Amniotic stem cell (primary cell): ENCODE data around the gene XYLT1.

ENCODE experiments used
- DNase-seq: peaks from one replicate; lab custom pipeline; 2025; lab: John Stamatoyannopoulos, UW

Gene XYLT1

GRCh38 chr16:17098685-17099084 is 372.1 kb downstream of the XYLT1 start:
- DNase-seq = no peak

- DNase-seq = no peak
These were observed 386.6 kb downstream of the XYLT1 start for GRCh38 chr16:17084130-17084529.

DNA sequence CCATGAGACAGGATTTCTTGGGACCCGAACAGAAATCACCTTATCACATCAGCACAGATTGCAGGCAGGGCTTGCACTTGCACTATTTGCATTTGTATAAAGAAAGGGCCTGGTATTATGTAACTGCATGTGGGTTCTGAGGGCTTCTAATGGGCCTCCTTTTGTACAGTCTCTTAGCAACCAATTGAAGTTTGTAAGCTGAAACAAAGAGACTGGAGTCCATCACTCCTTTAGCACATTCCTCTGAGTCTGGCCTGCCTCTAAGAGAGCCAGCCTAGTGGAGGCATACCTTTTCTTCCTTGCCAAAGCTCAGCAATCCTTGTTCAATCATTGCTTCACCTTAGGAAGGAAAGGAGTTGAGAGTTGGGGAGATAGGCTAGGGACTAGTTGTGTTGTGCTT is 387.1 kb downstream of the XYLT1 start:
- no peak for DNase-seq

- DNase-seq = no peak
These were observed 388.5 kb downstream of the XYLT1 start for GRCh38 chr16:17082095-17082882.

DNA sequence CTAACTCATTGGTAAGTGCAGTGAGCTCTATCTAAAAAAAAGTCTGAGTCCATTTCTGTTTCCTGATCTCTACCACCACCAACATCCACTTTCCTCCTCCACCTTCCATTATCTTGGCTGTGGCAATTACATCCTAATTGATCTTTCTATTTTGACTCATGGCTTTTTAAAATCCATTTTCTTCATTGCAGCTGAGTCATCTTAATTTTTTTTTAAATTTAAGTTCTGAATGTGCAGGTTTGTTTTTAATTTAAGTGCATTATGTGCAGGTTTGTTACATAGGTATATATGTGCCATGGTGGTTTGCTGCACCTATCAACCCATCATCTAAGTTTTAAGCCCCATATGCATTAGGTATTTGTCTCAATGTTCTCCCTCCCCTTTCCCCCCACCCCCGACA is 390.7 kb downstream of the XYLT1 start:
- no peak for DNase-seq

DNA sequence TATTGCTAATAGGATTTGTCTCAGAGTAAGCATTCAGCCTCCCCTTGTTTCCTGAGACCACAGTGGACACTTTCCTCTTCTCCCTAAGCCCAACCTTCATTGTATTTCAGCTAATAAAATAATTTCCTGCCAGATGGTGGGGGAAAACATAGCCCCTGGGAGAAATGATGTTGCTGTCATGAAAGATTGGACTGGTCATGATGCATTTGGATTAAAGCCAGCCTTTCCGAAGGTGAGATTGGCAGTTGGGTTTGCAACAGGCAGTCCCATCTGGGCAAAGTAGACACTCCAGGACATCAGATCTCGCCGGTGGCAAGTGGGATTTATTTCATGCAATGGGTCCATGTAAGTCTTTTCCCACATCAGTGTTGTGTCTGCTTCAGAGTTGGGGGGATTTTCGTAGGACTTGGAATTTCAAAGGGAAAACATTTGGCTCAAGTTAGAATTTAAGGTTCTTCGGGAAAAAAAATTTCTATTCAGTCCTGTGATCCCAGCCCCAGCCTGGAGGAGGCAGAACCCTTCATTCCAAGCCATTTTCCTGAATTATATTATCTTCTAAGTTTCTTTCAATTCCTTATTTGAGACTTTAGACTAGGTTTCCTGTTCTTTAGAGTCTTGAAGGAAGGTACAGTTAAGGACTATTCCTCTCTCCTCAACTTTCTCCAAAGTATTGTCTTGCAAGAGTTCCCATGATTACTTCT is 391.7 kb downstream of the XYLT1 start:
- no peak for DNase-seq

DNA sequence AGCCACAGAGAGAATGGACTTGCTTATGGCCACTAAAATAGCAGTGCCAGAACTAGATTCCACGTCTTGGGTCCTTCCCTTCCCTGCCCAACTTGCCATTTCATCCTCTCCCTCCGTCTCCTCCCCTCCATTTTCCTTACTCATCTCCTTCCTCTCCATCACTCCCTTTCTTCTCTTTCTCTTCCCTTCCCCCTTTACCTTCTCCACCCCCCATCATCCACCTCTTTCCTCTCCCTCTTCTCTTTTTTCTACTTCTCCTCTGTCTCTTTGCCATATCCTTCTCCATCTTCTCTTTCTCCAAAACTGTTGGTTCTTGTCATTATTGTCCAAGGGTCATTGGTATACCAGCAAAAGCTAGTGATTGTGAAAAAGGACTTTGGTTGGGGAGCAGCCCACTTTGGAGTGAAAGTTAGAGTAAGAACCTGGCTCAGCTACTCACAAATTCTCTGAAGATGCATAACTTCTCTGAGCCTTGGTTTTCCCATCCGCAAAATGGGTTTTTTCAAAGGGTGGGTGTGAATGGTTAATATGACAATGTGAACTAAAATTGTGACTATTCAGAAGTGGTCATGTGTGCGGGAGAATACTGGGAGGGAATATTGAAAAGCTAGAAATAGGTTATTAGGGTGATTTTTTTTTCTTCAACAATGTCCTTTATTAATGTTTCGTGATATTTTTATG is 393.8 kb downstream of the XYLT1 start:
- DNase-seq = no peak

GRCh38 chr16:17076092-17076754 is 394.5 kb downstream of the XYLT1 start:
- no peak for DNase-seq

GRCh38 chr16:17072104-17072503 is 398.7 kb downstream of the XYLT1 start:
- no peak for DNase-seq

- no peak for DNase-seq
These were observed 399.7 kb downstream of the XYLT1 start for GRCh38 chr16:17070882-17071592.

GRCh38 chr16:17069681-17070080 is 401.1 kb downstream of the XYLT1 start:
- DNase-seq = no peak

GRCh38 chr16:17068524-17068923 is 402.2 kb downstream of the XYLT1 start:
- no peak for DNase-seq

DNA sequence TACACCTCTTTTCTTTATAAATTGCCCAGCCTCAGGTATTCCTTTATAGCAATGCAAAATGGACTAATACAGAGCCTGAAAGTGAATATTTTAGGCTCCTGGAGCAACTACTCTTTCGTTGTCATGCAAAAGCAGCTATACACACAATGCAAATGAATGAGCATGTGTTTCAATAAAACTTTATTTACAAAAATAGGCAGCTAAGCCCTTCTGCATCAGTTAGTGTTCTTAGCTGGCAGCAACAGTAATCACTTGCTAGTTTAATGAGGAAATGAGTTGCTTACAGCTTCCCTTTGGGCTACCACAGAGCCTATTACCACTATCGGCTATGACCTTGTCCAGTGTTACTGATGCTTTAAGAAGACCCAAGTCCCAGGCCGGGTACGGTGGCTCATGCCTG is 402.9 kb downstream of the XYLT1 start:
- no peak for DNase-seq

- DNase-seq = no peak
These were observed 407.3 kb downstream of the XYLT1 start for GRCh38 chr16:17063201-17064139.

DNA sequence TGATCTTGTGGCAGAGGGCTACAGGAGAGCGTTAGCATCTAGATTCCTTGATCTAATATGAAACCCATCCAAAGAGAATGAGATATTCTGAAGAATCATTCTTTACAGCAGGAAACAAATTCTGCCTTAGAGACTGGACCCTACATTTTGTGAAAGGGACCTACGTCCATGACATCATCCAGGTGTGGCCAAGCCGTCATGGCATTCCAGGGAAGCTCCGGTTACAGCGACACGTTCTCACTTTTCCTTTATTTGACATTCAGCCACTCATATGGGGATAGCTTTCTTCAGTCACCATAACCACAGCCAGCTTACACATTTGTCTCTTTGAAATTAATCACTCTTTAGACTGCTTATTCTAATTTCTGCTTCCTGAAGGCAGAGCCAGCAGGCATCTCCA is 408.1 kb downstream of the XYLT1 start:
- DNase-seq = no peak

GRCh38 chr16:17061326-17061725 is 409.4 kb downstream of the XYLT1 start:
- no peak for DNase-seq

DNA sequence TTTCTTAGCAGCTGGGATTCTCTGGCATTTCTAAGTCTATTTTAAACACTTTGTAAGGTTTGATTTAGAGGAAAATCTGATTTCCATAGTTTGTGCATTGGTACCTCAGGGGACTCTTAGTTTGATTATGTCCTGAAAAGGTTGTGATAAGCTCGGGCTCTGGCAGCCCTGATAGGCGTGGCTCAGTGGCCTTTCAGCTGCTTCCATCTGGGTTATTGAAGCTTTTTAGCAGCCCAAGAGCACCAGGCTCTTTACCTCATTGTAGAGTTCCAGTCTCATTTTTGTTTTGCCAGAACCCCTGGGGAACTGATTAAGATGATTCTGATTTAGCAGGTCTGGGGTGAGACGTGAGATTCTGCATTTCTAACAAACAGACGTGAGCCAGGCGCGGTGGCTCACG is 412.3 kb downstream of the XYLT1 start:
- DNase-seq = no peak

- no peak for DNase-seq
These were observed 414.1 kb downstream of the XYLT1 start for GRCh38 chr16:17056666-17057065.

DNA sequence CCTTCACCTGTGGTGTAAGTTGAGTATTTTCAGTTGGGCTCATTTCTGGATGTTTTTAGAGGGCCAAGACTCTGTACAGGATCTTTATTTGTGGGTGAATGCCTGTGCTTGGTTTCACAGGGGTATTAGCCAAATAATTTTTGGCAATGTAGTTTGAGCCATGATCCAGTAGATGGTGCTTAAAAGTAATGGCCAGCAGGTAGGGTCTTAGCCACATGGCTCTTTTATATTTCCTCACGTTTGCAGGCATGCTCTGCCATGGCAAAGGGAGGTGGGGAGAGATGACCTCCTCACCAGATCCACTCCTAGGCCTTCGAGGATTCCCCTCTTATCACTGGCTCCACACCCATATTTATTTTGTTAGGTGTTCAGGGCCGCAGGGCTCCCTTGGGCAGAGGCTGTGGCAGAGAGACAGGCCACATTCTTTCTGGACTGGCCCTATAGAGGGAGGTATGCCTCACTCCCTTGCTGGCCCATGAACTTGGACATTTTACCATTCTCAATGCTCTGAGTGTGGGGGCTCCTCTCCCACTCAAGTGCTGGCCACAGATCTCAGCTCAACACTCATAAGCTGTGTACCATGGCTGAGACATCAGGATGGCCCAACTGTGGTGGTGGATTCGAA is 417.1 kb downstream of the XYLT1 start:
- DNase-seq = no peak
